Measurements from ENCODE around the gene LRRC36.
A peak's percentile ranks its signal among the peaks of the same experiment; 100 is the strongest.

LRRC36 gene

DNA sequence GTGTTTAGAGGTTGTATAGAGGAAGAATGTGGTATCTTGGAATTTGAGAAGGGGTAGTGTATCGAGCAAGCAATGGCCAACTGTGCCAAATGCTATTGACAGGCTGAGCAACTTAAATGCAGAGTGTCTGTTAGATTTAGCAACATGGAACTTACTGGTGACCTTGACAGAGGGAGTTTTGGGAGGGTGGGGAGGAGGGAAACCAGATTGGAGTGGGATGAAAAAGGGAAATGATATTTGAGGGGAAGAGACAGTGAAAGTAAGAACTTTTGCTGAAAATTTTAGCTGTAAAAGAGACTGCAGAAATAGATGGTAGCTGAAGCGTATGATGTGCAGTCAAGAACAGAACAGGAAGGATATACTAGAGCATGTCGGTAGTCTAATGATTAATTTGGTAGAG is 1.1 kb downstream of the LRRC36 start:
- DNase-seq (ENCODE audit: low read depth) = no peak
- TF ChIP-seq, protein P1, sequence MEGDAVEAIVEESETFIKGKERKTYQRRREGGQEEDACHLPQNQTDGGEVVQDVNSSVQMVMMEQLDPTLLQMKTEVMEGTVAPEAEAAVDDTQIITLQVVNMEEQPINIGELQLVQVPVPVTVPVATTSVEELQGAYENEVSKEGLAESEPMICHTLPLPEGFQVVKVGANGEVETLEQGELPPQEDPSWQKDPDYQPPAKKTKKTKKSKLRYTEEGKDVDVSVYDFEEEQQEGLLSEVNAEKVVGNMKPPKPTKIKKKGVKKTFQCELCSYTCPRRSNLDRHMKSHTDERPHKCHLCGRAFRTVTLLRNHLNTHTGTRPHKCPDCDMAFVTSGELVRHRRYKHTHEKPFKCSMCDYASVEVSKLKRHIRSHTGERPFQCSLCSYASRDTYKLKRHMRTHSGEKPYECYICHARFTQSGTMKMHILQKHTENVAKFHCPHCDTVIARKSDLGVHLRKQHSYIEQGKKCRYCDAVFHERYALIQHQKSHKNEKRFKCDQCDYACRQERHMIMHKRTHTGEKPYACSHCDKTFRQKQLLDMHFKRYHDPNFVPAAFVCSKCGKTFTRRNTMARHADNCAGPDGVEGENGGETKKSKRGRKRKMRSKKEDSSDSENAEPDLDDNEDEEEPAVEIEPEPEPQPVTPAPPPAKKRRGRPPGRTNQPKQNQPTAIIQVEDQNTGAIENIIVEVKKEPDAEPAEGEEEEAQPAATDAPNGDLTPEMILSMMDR (IDR thresholded peaks at IDR 0.05; ENCODE audit: insufficient read depth, low read depth, low read length, missing control alignments) = no peak

DNA sequence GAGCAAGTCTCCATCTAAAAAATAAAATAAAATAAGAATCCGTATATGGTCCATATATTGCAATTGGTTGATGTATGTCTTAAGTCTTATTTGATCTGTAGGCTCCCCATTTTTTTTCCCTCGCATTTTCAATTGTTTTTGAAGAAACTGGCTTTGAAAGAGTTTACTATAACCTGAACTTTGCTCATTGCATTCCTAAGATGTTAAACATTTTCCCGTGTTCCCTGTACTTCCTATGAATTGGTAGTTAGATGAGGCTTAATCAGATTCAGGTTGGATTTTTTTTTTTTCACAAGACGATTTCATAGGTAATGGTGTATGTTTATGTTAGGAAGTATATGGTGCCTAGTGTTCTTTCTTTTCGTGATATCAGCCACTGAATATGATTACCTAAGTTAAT is 3.3 kb downstream of the LRRC36 start:
- TF ChIP-seq, protein P1 (IDR thresholded peaks at IDR 0.05; ENCODE audit: insufficient read depth, low read depth, low read length, missing control alignments) = no peak
- DNase-seq (ENCODE audit: low read depth) = no peak
- no peak overlapping the region for H3K4me3 ChIP-seq (ENCODE audit: low read depth, low read length)

More for the DNA sequence above, 1.1 kb downstream of the LRRC36 start:
- H3K4me3 ChIP-seq (ENCODE audit: low read depth, low read length) = no peak overlapping the region

DNA sequence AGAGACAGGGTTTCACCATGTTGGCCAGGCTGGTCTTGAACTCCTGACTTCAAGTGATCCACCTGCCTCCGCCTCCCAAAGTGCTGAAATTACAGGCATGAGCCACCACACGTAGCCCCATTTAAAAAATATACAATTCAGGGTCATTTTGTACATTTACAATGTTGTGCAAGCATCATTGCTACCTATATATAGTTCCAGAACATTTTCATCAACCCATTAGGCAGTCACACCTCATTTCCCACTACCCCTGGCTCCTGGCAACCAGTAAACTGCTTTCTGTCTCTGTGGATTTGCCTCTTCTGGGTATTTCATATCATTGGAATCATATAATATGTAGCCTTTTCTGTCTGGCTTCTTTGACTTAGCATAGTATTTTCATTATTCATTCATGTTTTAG is 6.7 kb downstream of the LRRC36 start:
- TF ChIP-seq, protein P1 (IDR thresholded peaks at IDR 0.05; ENCODE audit: insufficient read depth, low read depth, low read length, missing control alignments) = no peak
- DNase-seq (ENCODE audit: low read depth) = no peak

DNA sequence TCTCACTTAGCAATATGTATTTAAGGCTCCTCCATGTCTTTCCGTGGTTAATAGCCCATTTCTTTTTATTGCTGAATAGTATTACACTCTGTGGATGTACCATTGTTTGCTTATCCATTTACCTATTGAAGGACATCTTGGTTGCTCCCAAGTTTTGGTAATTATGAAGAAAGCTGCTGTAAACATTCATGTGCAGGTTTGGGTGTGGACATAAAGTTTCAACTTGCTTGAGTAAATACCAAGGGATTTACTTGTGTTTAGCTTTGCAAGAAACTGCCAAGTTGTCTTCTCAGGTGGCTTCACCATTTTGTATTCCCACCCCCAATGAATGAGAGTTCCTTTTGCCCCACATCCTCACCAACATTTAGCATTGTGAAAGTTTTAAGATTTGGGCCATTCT is 9.5 kb downstream of the LRRC36 start:
- H3K4me3 ChIP-seq (ENCODE audit: low read depth, low read length) = no peak overlapping the region
- no peak for DNase-seq (ENCODE audit: low read depth)
- TF ChIP-seq, protein P1 (IDR thresholded peaks at IDR 0.05; ENCODE audit: insufficient read depth, low read depth, low read length, missing control alignments) = no peak

More for the DNA sequence above, 6.7 kb downstream of the LRRC36 start:
- H3K4me3 ChIP-seq (ENCODE audit: low read depth, low read length) = no peak overlapping the region

DNA sequence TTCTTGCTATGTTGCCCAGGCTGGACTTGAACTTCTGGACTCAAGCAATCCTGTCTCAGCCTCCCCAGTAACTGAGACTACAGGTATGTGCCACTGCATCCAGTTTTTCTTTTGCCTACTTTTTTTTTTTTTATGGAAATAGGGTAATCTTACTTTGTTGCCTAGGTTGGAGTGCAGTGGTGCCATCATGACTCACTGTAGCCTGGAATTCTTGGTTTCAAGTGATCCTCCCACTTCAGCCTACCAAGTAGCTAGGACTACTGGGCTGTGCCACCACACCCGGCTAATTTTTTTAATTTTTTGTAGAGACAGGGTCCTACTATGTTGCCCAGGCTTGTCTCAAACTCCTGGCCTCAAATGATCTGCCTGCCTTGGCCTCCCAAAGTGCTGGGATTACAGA is 10.0 kb downstream of the LRRC36 start:
- TF ChIP-seq, protein P1 (IDR thresholded peaks at IDR 0.05; ENCODE audit: insufficient read depth, low read depth, low read length, missing control alignments) = no peak
- no peak overlapping the region for H3K4me3 ChIP-seq (ENCODE audit: low read depth, low read length)
- no peak for DNase-seq (ENCODE audit: low read depth)

DNA sequence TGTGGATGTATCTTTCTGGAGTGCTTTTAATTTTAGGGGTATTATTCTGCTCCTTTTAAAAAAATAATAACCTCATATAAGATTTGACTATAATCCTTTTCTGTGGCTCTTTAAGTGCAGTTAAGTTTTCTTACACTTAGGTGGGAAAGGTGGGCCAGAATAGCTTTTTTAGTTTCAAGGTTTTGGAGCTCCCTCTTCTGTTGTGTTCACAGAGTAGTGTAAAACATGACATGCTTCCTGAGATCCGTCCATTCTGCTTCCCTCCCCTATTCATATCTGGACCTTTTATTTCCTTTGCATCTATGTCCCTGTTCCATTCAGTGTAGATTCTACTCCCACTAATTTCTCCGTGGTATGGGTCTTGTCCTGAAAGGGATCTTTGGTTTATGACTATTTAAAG is 12.8 kb downstream of the LRRC36 start:
- no peak overlapping the region for H3K4me3 ChIP-seq (ENCODE audit: low read depth, low read length)
- peak; percentile 26 for DNase-seq (ENCODE audit: low read depth)
- TF ChIP-seq, protein P1 (IDR thresholded peaks at IDR 0.05; ENCODE audit: insufficient read depth, low read depth, low read length, missing control alignments) = peak; percentile 9

DNA sequence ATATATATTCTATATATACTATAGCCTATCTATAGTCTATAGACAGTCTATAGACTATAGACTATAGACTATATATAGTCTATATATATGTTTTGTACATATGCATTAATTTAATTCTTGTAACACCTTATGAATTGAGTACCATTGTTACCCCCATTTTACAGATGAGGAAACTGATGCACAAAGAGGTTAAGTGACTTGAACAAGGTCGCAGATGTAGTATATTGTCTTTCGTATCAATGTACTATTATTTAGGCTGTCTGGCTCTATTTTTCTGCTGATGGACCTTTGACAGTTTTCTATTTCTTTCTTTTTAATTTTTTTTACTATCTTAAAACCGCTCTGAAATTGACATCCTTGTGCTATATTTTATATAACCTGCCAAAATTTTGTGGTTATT is 14.6 kb downstream of the LRRC36 start:
- no peak overlapping the region for H3K4me3 ChIP-seq (ENCODE audit: low read depth, low read length)
- TF ChIP-seq, protein P1 (IDR thresholded peaks at IDR 0.05; ENCODE audit: insufficient read depth, low read depth, low read length, missing control alignments) = no peak
- DNase-seq (ENCODE audit: low read depth) = no peak
